Immature natural killer cell (primary cell): ENCODE measurements around the gene RPL38. TPM values are rescaled to one million over a fixed set of nuclear protein-coding genes. Genes with fewer than 3 reads are reported as not detected.

ENCODE experiments used
- DNase-seq, 3 donors: peaks; one replicate each; pipeline ENCODE4 v3.0.0; 2022; ENCODE audit warnings: mixed read lengths in 1 of 3
- H3K27ac Mint-ChIP-seq, 6 donors: one replicate each; pipeline ENCODE4 v1.8.0; 2020; ENCODE audit warnings: mixed read lengths in 6 of 6, mild to moderate bottlenecking in 5 of 6, inconsistent platforms in 4 of 6, moderate library complexity in 3 of 6
- H3K27me3 Mint-ChIP-seq, 3 donors: one replicate each; pipeline ENCODE4 v1.8.0; 2020 to 2021; ENCODE audit warnings: low read depth in 3 of 3, mild to moderate bottlenecking in 3 of 3, mixed read lengths in 3 of 3, moderate library complexity in 3 of 3, inconsistent platforms in 1 of 3
- H3K36me3 Mint-ChIP-seq, 3 donors: one replicate each; pipeline ENCODE4 v1.8.0; 2020; ENCODE audit warnings: mixed read lengths in 3 of 3, inconsistent platforms in 2 of 3, mild to moderate bottlenecking in 2 of 3
- H3K4me1 Mint-ChIP-seq, 2 donors: one replicate each; pipeline ENCODE4 v1.8.0; 2020; ENCODE audit warnings: inconsistent platforms in 2 of 2, mild to moderate bottlenecking in 2 of 2, mixed read lengths in 2 of 2, moderate library complexity in 1 of 2
- H3K4me3 Mint-ChIP-seq, 5 donors: one replicate each; pipeline ENCODE4 v1.8.0; 2020; ENCODE audit warnings: mild to moderate bottlenecking in 5 of 5, mixed read lengths in 5 of 5, inconsistent platforms in 3 of 5, moderate library complexity in 3 of 5
- H3K9me3 Mint-ChIP-seq, 6 donors: one replicate each; pipeline ENCODE4 v1.8.0; 2020; ENCODE audit warnings: mild to moderate bottlenecking in 6 of 6, mixed read lengths in 6 of 6, inconsistent platforms in 4 of 6, moderate library complexity in 3 of 6
- polyA plus RNA-seq, 3 donors: library from polyadenylated mRNA; unstranded; fragments of 300-500 nt; fragmentation: Illumina TruSeq; gene quantifications; one replicate each; pipeline ENCODE4 v1.2.3, GENCODE V29; 2021

Gene RPL38
- polyA plus RNA-seq, 3 donors from 2014 or later = 638 to 1,583 (median 956) TPM

DNA sequence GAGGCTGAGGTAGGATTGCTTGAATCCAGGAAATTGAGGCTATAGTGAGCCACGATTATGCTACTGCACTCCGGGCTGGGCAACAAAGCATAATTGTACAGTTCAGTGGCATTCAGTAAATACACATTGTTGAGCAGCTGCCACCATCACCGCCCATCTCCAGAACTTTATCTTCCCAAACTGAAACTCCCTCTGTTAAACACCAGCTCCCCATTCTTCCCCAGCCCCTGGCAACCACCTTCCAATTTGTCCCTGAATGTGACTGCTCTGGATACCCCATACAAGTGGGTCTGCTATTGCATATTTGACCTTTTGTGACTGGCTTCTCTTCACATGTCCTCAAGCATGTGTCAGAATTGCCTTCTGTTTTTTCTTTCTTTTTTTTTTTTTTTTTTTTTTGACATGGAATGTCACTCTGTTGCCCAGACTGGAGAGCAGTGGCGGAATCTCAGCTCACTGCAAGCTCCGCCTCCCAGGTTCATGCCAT lies 2.9 kb downstream of the RPL38 start:
- H3K27me3 Mint-ChIP-seq = peaks cover 6 to 11% (median 9%) of the 10 kb centered on the region in 3 donors
- no peaks in the 10 kb centered on the region for H3K9me3 Mint-ChIP-seq
- H3K4me3 Mint-ChIP-seq = peak overlapping the region; percentile 5 to 50 (median 40)
- peak overlapping the region in 4 of 6 donors; percentile 36 to 80 (median 68) for H3K27ac Mint-ChIP-seq
- H3K36me3 Mint-ChIP-seq = peaks cover 12 to 30% (median 15%) of the 10 kb centered on the region in 3 donors
- DNase-seq = no peak
- H3K4me1 Mint-ChIP-seq = peaks cover 41 to 61% of the 10 kb centered on the region in 2 donors

DNA sequence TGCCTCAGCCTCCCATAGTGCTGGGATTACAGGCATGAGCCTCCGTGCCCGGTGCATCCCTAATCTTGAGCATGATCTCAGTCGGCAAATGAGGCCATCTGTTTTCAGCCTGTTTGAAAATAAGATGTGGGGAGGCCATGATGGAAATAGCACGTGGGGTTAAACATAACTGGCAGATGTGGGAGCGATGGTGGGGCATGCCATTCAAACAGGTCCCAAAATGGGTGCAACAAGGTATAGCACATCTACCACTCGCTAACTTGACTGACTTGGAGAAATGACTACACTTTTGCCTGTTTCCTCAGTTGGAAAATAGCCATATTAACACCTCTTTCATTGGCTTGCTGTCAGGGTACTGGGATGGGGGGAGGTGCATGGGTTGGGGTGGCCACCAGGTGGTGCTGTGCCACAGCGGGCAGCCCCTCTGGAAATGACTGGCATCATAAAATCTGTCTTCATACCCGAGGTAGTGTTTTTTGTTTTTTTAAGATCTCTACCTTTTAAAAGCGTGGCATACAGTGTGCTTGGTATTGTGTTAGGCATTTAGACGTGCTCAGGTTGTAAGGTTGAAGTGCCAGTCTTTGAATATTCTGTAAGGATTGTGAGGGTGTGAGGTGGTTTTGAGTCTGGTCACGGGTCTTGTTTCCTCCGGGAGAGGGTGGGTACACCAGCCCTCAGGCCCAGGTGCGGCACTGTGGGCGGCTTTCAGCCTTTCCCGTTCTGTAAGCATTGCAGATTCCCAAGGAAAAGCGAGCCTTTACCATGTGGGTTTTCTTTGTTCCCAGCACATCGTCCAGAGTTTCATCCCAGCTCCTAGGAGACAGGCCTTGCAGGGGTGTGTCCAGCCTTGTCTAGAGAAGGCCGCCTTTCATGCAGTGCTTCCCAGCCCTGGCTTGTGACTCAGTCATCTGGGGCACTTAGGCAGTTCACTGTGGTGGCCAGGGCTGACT lies 7.0 kb downstream of the RPL38 start:
- Mint-ChIP-seq H3K36me3 (peaks cover 11 to 21% (median 12%) of the 10 kb centered on the region in 3 donors), H3K9me3 (no peaks in the 10 kb centered on the region), H3K27ac (peak overlapping the region; percentile 44 to 79 (median 72)), H3K27me3 (peaks cover 4 to 8% (median 7%) of the 10 kb centered on the region in 3 donors), H3K4me3 (peak overlapping the region; percentile 5 to 66 (median 22)), H3K4me1 (peaks cover 62 to 64% of the 10 kb centered on the region in 2 donors)
- peak; percentile 68 to 80 (median 73) for DNase-seq

DNA sequence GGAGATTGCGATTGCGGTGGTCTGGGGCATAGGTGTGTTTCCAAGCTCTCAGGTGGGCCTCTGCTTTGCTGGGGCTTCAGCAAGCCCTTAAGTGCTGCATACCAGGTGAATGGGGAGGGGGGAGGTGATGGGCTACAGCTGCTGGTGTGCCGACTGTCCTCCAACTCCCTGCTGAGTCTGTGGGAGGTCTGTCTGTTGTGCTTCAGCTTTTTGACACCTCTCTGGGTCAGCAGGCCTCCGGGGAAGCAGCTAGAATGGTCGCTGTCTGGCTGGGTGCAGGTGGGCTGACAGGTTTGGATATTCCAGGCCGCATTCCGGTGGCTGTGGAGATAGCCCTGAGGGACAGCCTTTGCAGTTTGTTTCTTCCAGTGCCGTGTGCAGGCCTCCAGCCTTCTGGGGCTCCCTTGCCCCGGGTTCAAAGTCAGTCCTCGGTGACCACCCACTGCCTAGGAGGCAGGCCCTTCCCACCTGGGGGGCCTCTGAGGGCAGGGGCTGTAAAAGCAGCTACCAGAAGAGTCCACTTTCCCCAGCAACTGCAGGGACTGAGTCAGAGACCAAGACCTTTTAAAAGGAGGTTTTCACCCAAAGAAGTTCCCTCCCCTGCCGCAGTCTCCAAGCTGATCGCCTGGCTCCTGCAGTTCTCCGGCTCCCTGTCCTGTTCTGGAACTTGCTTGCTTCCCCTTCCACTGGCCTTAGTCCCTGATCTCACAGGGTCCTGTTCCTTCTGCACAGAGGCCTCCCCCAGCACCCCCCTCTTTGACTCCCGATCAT lies 7.8 kb downstream of the RPL38 start:
- peaks cover 7 to 8% (median 8%) of the 10 kb centered on the region in 3 donors for H3K27me3 Mint-ChIP-seq
- H3K4me1 Mint-ChIP-seq = peaks cover 56 to 62% of the 10 kb centered on the region in 2 donors
- no peak for DNase-seq

DNA sequence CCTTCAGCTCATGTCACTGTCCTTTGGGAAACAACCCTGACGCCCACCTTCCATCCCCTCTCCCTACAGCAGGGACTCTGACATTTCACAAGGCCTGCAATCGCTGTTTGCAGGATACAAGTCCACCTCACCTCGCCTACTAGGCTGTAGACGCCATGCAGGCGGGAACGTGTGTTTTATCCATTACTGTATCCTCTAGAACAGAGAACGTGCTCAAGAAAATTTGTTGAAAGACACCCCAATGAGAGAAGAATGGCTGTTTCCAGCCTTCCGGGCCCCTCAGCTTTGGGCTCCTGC lies 8.4 kb downstream of the RPL38 start:
- no peak for DNase-seq
- Mint-ChIP-seq H3K9me3 (no peaks in the 10 kb centered on the region), H3K4me1 (peaks cover 52 to 60% of the 10 kb centered on the region in 2 donors), H3K4me3 (peak overlapping the region in 4 of 5 donors; percentile 83 to 95 (median 86)), H3K36me3 (peaks cover 8 to 15% (median 12%) of the 10 kb centered on the region in 3 donors), H3K27ac (peak overlapping the region in 4 of 6 donors; percentile 46 to 78 (median 72)), H3K27me3 (peaks cover 6 to 8% (median 8%) of the 10 kb centered on the region in 3 donors)

More for the DNA sequence above, 7.8 kb downstream of the RPL38 start:
- peak overlapping the region in 5 of 6 donors; percentile 28 to 78 (median 68) for H3K27ac Mint-ChIP-seq
- peak overlapping the region in 3 of 5 donors; percentile 46 to 95 (median 88) for H3K4me3 Mint-ChIP-seq
- H3K9me3 Mint-ChIP-seq = no peaks in the 10 kb centered on the region
- peaks cover 10 to 17% (median 12%) of the 10 kb centered on the region in 3 donors for H3K36me3 Mint-ChIP-seq

DNA sequence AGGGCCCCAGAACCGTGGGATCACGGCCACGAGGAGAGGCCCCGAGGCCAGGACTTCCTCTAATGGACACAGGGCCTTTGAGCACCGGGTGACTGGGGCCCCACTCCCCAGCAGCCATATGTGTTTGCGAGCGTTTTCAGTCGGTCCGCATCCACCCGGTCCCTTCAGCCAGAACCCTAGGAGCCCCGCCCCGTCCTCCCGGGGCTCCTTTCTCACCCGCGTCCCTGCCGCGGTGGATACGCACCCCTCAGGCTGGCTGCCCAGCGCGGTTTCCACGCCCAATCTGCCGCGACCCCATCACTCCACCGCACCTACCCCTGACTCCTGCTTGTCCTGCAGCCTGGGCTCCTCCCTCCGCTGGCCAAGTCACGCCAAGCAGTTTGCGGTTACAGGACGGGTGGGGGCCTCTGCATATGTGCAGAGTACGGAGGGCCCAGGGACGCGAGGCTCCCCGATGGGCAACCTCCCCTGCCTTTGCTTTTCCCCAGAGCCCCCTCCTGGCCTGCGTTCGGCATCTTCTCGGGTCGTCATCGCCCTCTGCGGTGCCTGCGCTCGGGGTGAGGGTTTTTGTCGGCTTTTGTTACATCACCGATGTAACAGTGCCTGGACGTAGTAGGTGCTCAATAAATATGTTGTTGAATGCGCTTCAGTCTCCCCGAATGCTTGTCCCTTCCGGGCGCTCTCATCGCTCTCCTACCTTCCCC lies 8.9 kb downstream of the RPL38 start:
- peak in 1 of 3 donors; percentile 45 for DNase-seq
- Mint-ChIP-seq H3K27me3 (peaks cover 6 to 8% (median 8%) of the 10 kb centered on the region in 3 donors), H3K36me3 (peaks cover 8 to 15% (median 12%) of the 10 kb centered on the region in 3 donors), H3K4me1 (peaks cover 52 to 60% of the 10 kb centered on the region in 2 donors), H3K27ac (peak overlapping the region; percentile 61 to 93 (median 82)), H3K9me3 (no peaks in the 10 kb centered on the region), H3K4me3 (peak overlapping the region; percentile 83 to 95 (median 88))

DNA sequence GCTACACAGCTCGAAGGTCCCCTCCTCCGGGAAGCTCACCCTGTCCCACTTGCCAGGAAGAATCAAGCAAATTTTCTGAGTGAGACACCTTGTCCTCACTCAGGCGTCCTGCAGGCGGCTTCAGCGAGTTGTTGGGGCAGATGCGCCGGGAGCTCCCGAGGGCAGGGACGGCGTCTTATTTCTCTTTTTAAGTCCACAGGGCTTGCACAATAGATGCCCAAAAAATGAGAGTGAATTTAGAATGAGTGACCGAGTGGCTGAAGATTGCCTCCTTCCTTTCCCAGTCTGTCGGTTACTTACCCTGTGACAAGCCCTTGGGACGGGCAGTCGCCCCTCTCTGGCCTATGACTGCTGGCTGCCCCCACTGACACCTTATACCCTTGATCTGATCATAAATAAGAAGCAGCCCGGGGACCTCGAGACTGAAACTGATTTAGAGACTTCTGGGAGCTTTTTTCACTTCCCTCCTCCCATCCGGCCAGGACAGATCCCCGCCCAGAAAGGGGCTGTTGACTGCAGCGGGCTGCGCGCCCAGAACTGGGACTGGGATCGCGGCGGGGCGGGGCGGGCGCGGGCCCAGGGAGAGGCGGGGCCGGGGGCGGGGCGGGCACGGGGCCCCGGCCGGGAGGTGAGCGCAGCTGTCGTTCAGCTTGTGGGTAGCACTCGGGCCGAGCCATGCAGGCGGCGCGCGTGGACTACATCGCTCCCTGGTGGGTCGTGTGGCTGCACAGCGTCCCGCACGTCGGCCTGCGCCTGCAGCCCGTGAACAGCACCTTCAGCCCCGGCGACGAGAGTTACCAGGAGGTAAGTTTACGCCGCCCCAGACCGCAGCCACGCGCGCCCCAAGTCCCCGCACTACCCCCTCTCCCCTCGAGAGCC lies 9.7 kb downstream of the RPL38 start, which contains the start of gene TTYH2:
TSS of gene TTYH2 (plus strand) at position 659 of the 879 bp plus-strand sequence. CDS start at position 676, 17 bp downstream.
- peak within 1 kb of the TSS; percentile 83 to 95 (median 88) for H3K4me3 Mint-ChIP-seq
- peaks cover 45 to 56% of the 10 kb centered on the region in 2 donors for H3K4me1 Mint-ChIP-seq
- H3K27ac Mint-ChIP-seq = peak within 1 kb of the TSS; percentile 61 to 93 (median 82)
- peaks cover 8 to 15% (median 12%) of the 10 kb centered on the region in 3 donors for H3K36me3 Mint-ChIP-seq
- DNase-seq = peak; percentile 62 to 69 (median 69)
- H3K9me3 Mint-ChIP-seq = no peaks in the 10 kb centered on the region
- H3K27me3 Mint-ChIP-seq = peaks cover 6 to 8% (median 8%) of the 10 kb centered on the region in 3 donors

DNA sequence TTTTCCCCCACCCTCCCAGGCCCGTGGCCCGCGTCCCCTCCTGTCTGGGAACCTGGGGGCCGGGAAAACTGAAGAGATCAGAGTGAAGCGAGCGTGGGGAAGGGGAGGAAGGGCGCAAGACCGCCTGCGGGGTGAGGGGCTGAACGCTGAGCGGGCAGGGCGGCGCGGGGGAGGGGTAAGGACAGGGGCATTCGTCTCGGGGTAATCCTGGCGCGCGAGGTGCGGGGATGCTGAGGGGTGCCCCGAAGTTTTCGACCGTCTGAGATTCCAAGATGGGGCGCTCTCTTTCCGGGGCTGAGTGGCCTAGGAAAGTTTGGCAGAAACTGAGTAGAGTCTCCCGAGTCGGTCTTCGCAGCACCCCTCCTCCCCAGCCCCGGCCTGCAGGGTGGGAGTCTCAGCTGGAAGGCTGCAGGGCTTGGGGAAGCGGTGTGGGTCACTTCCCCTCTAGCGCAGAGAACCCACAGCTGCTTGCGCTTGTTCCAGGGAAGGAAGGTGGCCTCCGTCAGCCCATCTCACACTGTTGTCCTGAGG lies 10.4 kb downstream of the RPL38 start:
- peaks cover 42 to 56% of the 10 kb centered on the region in 2 donors for H3K4me1 Mint-ChIP-seq
- H3K27ac Mint-ChIP-seq = peak overlapping the region in 5 of 6 donors; percentile 7 to 78 (median 30)
- H3K9me3 Mint-ChIP-seq = no peaks in the 10 kb centered on the region
- DNase-seq = no peak
- peak overlapping the region; percentile 82 to 88 (median 85) for H3K4me3 Mint-ChIP-seq
- peaks cover 7 to 12% (median 11%) of the 10 kb centered on the region in 3 donors for H3K36me3 Mint-ChIP-seq
- H3K27me3 Mint-ChIP-seq = peaks cover 6 to 9% (median 8%) of the 10 kb centered on the region in 3 donors

DNA sequence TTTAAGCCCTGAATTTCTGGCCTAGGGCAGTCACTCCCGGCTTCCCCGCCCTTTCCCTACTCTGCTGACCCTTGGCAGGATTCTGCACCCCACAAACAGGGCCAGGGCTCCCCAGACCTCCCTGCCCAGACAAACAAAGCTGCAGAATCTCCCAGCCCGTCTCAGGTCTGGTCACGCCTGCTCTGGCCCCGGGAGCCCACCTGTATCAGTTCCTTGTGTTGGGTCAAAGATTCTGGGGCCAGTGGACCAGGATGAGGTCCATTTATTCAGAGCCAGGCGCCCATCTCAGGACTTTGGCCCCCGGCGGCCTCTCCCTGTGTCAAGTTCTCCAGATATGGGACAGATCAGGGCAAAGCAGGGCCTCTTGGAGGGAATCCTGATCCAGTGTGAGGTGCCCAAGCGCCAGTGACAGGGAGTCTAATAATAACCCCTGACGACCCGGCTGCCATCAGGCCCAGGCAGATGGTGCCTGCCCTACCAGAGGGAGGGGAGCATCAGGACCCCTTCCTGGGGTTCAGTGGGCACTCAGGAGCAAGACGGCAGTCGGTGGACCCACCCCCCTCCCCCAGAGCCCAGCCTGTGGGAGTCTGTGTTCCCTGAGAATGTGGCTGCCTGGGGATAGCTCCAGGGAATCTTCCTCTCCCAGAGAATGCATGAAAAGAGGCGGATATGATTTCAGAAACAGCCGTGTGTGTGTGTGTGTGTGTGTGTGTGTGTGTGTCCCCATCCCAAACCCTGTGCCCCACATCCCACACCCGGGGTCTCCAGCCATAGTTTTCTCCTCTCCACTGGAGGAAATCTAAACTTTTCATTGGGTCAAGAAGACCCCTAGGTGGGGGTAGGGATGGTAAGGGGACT lies 11.2 kb downstream of the RPL38 start:
- H3K27me3 Mint-ChIP-seq = peaks cover 6 to 9% (median 8%) of the 10 kb centered on the region in 3 donors
- H3K9me3 Mint-ChIP-seq = no peaks in the 10 kb centered on the region
- H3K4me3 Mint-ChIP-seq = peak overlapping the region; percentile 82 to 88 (median 85)
- peaks cover 36 to 53% of the 10 kb centered on the region in 2 donors for H3K4me1 Mint-ChIP-seq
- peak overlapping the region in 1 of 6 donors; percentile 46 for H3K27ac Mint-ChIP-seq
- H3K36me3 Mint-ChIP-seq = peaks cover 5 to 8% (median 8%) of the 10 kb centered on the region in 3 donors
- DNase-seq = no peak

DNA sequence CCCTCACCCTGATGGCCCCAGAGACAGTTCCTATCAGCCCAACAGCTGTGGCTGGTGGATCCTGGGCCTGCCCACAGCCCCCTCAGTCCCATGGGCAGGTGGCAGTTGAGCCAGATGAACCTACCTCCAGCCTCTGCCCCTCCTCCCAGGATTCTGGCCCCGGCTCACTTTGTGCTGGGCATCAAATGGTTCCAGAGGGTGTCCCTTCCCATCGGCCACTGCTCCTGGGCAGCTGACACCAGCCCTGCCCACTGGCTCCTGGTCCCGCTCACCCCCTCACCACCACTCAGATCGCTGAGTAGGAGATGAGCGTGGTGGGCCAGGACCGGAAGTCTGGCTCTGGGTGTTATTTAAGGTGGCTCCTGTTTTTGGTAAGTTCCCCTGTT lies 11.9 kb downstream of the RPL38 start:
- Mint-ChIP-seq H3K27ac (peak overlapping the region in 2 of 6 donors; percentile 16 to 31), H3K4me3 (peak overlapping the region; percentile 27 to 82 (median 55)), H3K4me1 (peaks cover 32 to 50% of the 10 kb centered on the region in 2 donors), H3K36me3 (peaks cover 2 to 6% (median 6%) of the 10 kb centered on the region in 3 donors), H3K27me3 (peaks cover 7 to 8% (median 8%) of the 10 kb centered on the region in 3 donors), H3K9me3 (no peaks in the 10 kb centered on the region)
- peak in 1 of 3 donors; percentile 19 for DNase-seq

DNA sequence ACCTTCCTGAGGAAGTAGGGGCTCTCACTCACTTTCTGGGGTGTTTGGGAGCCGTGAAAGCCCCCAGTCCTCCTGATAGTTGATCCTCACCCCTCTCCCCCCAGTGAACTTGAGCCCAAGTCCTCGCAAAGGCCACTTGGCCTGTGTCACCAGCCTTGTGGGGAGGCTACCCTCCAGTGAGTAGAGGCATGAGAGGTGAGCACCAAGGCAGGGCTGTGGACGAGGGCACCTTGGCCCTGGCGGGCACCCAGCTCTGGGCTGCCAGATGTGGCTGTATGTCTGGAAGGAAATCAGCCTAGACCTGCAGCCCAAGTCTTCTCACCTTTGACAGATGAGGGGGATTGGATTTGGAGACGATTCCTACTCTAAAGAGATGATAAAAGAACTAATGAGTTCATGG lies 13.0 kb downstream of the RPL38 start:
- peaks cover 26 to 46% of the 10 kb centered on the region in 2 donors for H3K4me1 Mint-ChIP-seq
- H3K4me3 Mint-ChIP-seq = peak overlapping the region in 1 of 5 donors; percentile 14
- no peaks in the 10 kb centered on the region for H3K9me3 Mint-ChIP-seq
- no peak overlapping the region for H3K27ac Mint-ChIP-seq
- peaks cover 0 to 4% (median 4%) of the 10 kb centered on the region in 3 donors for H3K36me3 Mint-ChIP-seq
- DNase-seq = no peak
- H3K27me3 Mint-ChIP-seq = peaks cover 5 to 8% (median 5%) of the 10 kb centered on the region in 3 donors
